ENCODE measurements around the gene CDH4.

CDH4 gene

GRCh38 chr20:61903575-61904340 is 651.7 kb downstream of the CDH4 start:
- TF ChIP-seq SIN3A (IDR thresholded peaks at IDR 0.05; ENCODE audit: borderline replicate concordance, insufficient read depth, low read length) = no peak
- no peak for TF ChIP-seq POLR2AphosphoS5 (IDR thresholded peaks at IDR 0.05; ENCODE audit: low read depth, low read length)
- TF ChIP-seq FOXP2 (optimal IDR thresholded peaks at IDR 0.05; ENCODE audit: borderline replicate concordance, extremely low read depth, extremely low read length, insufficient read depth) = no peak
- no peak for TF ChIP-seq REST (IDR thresholded peaks at IDR 0.05; ENCODE audit: insufficient read depth in 1 of 2, low read depth in 2 of 2, low read length in 2 of 2)
- no peak for TF ChIP-seq TAF1 (IDR thresholded peaks at IDR 0.05; ENCODE audit: borderline replicate concordance, insufficient read depth, low read length)

- TF ChIP-seq SIN3A (IDR thresholded peaks at IDR 0.05; ENCODE audit: borderline replicate concordance, insufficient read depth, low read length) = no peak
- no peak for TF ChIP-seq REST (IDR thresholded peaks at IDR 0.05; ENCODE audit: insufficient read depth in 1 of 2, low read depth in 2 of 2, low read length in 2 of 2)
- TF ChIP-seq TAF1 (IDR thresholded peaks at IDR 0.05; ENCODE audit: borderline replicate concordance, insufficient read depth, low read length) = no peak
- TF ChIP-seq POLR2AphosphoS5 (IDR thresholded peaks at IDR 0.05; ENCODE audit: low read depth, low read length) = no peak
- TF ChIP-seq FOXP2 (optimal IDR thresholded peaks at IDR 0.05; ENCODE audit: borderline replicate concordance, extremely low read depth, extremely low read length, insufficient read depth) = no peak
Measured at GRCh38 chr20:61904456-61904855, 652.4 kb downstream of the CDH4 start.

GRCh38 chr20:61905781-61906523 is 653.9 kb downstream of the CDH4 start:
- TF ChIP-seq REST (IDR thresholded peaks at IDR 0.05; ENCODE audit: insufficient read depth in 1 of 2, low read depth in 2 of 2, low read length in 2 of 2) = no peak
- TF ChIP-seq POLR2AphosphoS5 (IDR thresholded peaks at IDR 0.05; ENCODE audit: low read depth, low read length) = no peak
- no peak for TF ChIP-seq SIN3A (IDR thresholded peaks at IDR 0.05; ENCODE audit: borderline replicate concordance, insufficient read depth, low read length)
- TF ChIP-seq FOXP2 (optimal IDR thresholded peaks at IDR 0.05; ENCODE audit: borderline replicate concordance, extremely low read depth, extremely low read length, insufficient read depth) = no peak
- no peak for TF ChIP-seq TAF1 (IDR thresholded peaks at IDR 0.05; ENCODE audit: borderline replicate concordance, insufficient read depth, low read length)

GRCh38 chr20:61907081-61907891 is 655.2 kb downstream of the CDH4 start:
- TF ChIP-seq FOXP2 (optimal IDR thresholded peaks at IDR 0.05; ENCODE audit: borderline replicate concordance, extremely low read depth, extremely low read length, insufficient read depth) (no peak), TAF1 (IDR thresholded peaks at IDR 0.05; ENCODE audit: borderline replicate concordance, insufficient read depth, low read length) (no peak), REST (IDR thresholded peaks at IDR 0.05; ENCODE audit: insufficient read depth in 1 of 2, low read depth in 2 of 2, low read length in 2 of 2) (no peak), POLR2AphosphoS5 (IDR thresholded peaks at IDR 0.05; ENCODE audit: low read depth, low read length) (no peak), SIN3A (IDR thresholded peaks at IDR 0.05; ENCODE audit: borderline replicate concordance, insufficient read depth, low read length) (no peak)

Data from PFSK-1 (cell line).